GM12892 (cell line): Measurements from ENCODE around the gene RFC5.

Experiments used
- POLR2A ChIP-seq: IDR thresholded peaks from 2 replicates; pipeline ENCODE4 v1.6.1; 2011; ENCODE audit warnings: low read depth, low read length, control low read depth
- POLR2AphosphoS5 ChIP-seq: IDR thresholded peaks from 2 replicates; pipeline ENCODE4 v1.6.1; 2011; ENCODE audit warnings: low read depth, low read length, control low read depth
- TAF1 ChIP-seq: IDR thresholded peaks from 2 replicates; pipeline ENCODE4 v1.6.1; 2011; ENCODE audit warnings: low read depth, mild to moderate bottlenecking, control low read depth, low read length, borderline replicate concordance

DNA sequence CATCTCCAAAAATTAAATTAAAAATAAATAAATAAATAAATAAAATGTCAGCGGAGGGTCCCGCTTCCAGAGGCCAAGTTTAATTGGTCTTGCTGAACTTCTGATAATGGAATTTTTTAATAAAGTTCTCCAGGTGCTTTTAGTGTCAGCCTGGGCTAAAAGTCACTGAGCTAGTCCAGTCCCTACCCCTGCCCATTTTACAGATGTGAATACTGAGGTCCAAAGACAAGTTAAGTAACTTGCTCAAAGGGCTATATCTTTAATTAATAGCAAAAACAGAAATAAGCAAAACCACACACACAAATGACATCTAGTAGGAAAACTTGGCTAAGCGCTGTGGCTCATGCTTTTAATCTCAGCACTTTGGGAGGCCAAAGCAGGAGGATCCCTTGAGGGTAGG lies 5.6 kb upstream of the RFC5 start:
- TF ChIP-seq TAF1 (no peak), POLR2A (no peak), POLR2AphosphoS5 (no peak)
